GM10248 (cell line): ENCODE measurements around the gene UBL7.

Source experiments
- CTCF ChIA-PET: fragments of 300-600 bp; sonication (Branson Sonifier 250); formaldehyde crosslinking; extraction: SDS; loops from one replicate; lab custom pipeline; 2021; ENCODE audit warnings: antibody characterized with exemption; lab: Yijun Ruan, JAX
- POLR2A ChIA-PET: fragments of 350-650 bp; sonication (Branson Sonifier 250); formaldehyde crosslinking; extraction: SDS; loops from one replicate; lab custom pipeline; 2020; ENCODE audit warnings: antibody characterized with exemption; lab: Yijun Ruan, JAX
- DNase-seq: peaks from one replicate; pipeline ENCODE4 v3.0.0; 2012; ENCODE audit errors: extremely low spot score
- TF ChIP-seq, protein P1 (sequence below): IDR thresholded peaks from 2 replicates; pipeline ENCODE4 v1.5.1; 2012; ENCODE audit warnings: mild to moderate bottlenecking, low read depth; ENCODE audit errors: extremely low read depth, missing control alignments, control extremely low read depth

UBL7 gene

DNA sequence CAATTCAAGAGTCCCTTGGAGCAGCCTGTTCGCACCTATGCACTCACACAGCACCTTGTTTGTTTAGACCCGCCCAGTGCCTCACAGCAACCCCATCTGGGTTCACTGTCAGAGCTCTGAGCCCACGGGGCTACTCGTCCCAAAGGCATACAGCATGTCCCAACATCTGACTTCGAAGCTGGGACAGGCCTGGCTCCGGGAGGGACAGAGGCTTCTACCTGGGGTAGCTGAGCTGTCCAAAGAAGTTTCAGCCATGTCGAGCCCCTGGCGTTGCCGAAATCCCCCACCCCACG is 64.9 kb downstream of the UBL7 start:
- ChIA-PET POLR2A (interaction anchor here (2.5 kb wide), 1 partner anchor 11 kb away, joined by 9 read pairs; no protein-coding TSS in a partner anchor), CTCF (interaction anchor here (1.0 to 14.7 kb wide), 5 partner anchors 12 to 53 kb away, joined by 3 to 160 read pairs (median 4); partner anchors contain the start of gene SEMA7A)
- TF ChIP-seq, protein P1, sequence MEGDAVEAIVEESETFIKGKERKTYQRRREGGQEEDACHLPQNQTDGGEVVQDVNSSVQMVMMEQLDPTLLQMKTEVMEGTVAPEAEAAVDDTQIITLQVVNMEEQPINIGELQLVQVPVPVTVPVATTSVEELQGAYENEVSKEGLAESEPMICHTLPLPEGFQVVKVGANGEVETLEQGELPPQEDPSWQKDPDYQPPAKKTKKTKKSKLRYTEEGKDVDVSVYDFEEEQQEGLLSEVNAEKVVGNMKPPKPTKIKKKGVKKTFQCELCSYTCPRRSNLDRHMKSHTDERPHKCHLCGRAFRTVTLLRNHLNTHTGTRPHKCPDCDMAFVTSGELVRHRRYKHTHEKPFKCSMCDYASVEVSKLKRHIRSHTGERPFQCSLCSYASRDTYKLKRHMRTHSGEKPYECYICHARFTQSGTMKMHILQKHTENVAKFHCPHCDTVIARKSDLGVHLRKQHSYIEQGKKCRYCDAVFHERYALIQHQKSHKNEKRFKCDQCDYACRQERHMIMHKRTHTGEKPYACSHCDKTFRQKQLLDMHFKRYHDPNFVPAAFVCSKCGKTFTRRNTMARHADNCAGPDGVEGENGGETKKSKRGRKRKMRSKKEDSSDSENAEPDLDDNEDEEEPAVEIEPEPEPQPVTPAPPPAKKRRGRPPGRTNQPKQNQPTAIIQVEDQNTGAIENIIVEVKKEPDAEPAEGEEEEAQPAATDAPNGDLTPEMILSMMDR = no peak
- DNase-seq = no peak
